SK-MEL-5 (cell line): Measurements from ENCODE around the gene COL18A1. TPM values are rescaled to one million over a fixed set of nuclear protein-coding genes. Genes with fewer than 3 reads are reported as not detected.
A peak's percentile ranks its signal among the peaks of the same experiment; 100 is the strongest.

Experiments used
- DNase-seq: peaks from one replicate; pipeline ENCODE4 v3.0.0-alpha.2; 2016; ENCODE audit warnings: low read depth, low spot score
- in situ Hi-C: cut with HindIII; loops from 2 replicates; pipeline ENCODE4 v1.10.0; 2016; ENCODE audit warnings: low sequenced_read_pairs, high pct_unique_total_duplicates, low pct_unique_long_range_greater_than_20kb
- total RNA-seq: library from RNA; depleted of rRNA; stranded (reverse); fragments of >200 nt; shearing (Covaris generic); gene quantifications from 2 replicates; pipeline ENCODE4 v1.2.3, GENCODE V29; 2014

The COL18A1 gene
- total RNA-seq, 1 experiment from 2014 or later: 12.4 TPM

DNA sequence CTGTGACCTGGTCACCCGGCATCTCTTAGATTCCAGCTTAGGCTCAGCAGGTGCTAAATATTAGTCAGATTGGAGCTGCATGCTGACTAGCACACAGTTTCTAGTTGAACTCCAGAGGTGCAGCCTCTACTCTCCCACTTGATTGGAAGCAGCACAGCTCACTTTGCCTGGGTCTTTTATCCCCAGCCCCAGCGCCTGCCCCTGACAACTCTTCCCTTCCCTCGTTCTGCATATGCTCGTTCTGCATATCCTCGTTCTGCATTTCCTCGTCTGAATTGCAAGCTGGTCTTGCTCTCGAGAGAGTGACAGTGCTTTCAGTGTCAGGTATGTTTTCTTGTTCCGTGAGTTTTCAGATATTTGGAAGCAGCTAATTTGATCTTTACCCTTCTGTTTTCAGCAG is 11.7 kb downstream of the COL18A1 start:
- in situ Hi-C loops: no loop called here
- no peak for DNase-seq

DNA sequence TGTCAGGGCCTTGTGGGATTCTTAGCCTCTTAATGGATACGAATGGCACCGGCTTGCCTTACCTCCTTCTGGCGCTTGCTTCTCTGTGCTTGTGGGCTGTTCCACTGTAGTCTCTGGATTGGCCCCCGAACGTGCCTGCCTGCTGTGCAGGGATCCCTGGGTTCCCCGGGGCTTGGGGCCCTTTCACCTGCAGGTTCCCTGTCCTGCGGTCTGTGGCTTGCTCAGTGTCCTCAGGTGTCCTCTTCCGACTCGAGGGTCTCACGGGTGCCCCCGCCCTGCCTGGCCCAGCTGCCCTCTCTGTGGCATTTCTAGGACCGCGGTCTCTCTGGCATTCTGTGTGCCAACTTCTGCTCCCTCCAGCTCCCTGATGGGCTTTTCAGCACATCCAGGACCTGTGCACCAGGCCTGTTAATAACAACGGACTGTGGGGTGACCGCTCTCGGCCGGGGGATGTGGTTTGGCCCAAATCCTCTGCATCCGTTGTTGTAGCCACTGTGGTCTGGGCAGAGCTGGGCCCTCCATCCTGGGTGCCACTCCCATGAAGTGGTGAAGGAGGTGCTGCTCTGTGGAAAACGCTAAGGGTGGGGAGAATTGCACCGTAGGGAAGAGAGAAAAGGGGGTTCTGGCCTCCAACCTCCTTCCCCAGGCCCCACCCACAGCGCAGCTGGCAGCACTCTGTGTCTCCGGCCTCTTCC is 12.4 kb downstream of the COL18A1 start:
- in situ Hi-C loops: no loop called here
- DNase-seq: no peak

DNA sequence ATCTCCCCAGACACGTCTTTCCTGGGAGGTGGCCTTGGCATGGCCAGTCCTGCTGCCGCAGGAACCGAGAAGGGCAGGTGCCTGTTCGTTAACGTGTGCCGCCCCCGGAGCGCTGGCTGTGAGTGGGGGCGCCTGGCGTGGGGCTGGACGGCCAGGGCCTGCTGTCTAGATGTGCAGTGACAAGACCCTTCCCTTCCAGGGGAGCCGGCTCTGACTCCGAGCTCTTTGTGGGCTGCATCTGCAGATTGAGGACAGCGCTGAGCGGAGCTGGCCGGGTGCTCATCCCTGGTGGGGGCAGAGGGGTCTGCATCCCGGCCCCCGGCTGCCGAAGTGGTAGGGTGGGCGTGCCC is 13.0 kb downstream of the COL18A1 start:
- in situ Hi-C loops: no loop called here

DNA sequence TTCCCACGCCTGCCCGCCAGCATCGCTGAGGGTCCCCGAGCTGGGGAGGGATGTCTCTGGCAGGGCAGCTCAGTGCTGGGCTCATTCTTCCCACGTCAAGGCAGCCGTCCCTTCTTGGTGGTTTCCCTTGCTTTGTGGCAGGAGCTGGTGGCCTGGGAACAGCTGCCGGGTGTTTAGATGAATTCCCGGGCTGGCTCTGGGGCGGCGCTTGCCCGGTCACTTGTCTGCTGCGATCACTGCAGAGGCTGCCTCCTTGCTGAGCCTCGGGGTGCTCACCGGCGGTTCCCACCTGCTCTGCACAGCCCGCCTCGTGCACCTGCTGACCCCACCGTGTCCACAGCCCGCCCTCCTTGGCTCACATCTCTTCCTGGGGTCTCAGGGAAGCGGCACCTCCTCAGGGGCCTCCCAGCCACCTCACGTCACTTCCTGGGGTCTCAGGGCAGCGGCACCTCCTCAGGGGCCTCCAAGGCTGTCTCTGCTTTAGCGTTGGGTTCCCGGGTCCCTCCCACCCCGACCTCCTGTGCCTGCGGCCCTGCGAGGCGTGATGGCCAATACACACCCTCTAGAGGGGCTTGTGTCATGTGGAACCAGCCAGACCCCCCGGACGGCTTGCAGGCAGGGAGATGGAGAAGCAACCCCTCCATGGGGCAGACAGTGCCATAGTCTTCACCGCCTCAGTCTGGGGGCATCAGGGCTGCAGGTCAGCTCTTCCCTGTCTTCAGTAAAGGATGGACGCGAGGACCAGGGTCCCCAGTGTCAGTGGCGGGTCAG is 13.5 kb downstream of the COL18A1 start:
- DNase-seq: no peak
- in situ Hi-C loops: no loop called here

More for the DNA sequence above, 13.0 kb downstream of the COL18A1 start:
- no peak for DNase-seq

DNA sequence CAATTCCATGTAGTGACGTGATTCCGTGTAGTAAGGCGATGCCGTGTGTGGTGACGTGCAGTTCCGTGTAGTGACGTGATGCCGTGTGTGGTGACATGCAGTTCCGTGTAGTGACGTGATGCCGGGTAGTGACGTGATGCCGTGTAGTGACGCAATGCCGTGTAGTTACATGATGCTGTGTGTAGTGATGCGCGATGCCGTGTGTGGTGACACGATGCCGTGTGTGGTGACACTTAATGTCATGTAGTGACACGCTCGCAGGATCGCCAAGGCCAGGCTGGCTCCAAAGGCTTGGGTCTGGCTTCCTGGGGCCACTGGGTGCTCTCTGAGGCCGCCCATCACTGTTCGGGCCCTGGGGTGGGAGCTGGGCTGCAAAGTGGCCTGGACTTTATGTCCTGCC is 14.2 kb downstream of the COL18A1 start:
- in situ Hi-C loops: no loop called here

DNA sequence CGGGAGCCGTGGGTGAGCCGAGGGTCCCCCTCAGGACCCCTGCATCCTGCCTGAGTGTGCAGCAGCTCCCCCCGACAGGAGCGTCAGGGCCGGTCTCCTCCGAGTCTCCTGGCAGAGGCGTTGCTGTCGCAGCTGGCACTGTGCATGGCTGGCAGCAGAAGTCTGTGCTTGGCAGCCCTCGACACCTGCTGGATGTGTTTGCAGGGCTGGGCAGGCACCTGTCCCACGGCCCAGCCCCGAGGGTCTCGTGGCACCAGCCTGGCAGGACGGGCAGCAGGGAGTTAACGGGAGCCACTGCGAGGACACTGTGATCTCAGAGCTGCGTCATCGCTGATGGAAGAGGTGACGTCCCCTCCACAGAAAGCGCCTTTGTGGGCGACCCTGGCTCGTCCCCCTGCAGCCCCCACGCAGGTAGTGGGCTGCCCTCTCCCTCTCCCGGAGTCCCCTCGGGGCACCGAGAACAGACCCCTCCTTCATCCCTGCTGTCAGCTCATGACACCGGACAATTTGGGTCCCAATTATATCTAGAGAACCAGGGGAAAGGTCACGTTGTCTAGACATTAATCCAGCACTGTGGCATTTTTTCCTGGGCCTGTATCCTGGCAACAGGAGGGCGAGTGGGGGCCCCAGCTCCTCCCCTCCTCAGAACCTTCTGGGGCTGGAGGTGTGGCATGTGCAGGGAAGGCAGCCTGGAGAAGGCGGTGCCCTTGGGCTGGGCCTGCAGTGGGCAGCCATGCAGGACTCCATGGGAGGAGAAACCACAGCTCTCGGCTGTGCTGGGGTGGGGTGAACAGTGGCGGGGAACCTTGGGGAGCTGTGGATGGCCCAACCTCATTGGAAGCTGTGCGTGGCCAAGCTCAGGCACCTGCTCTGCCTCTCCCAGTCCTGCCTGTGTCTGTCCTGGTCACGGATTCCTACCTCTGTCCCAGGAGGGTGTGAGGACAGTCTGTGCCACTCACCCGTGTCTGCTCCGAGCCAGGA is 15.4 kb downstream of the COL18A1 start:
- in situ Hi-C loops: no loop called here
- DNase-seq: no peak

More for the DNA sequence above, 14.2 kb downstream of the COL18A1 start:
- no peak for DNase-seq

DNA sequence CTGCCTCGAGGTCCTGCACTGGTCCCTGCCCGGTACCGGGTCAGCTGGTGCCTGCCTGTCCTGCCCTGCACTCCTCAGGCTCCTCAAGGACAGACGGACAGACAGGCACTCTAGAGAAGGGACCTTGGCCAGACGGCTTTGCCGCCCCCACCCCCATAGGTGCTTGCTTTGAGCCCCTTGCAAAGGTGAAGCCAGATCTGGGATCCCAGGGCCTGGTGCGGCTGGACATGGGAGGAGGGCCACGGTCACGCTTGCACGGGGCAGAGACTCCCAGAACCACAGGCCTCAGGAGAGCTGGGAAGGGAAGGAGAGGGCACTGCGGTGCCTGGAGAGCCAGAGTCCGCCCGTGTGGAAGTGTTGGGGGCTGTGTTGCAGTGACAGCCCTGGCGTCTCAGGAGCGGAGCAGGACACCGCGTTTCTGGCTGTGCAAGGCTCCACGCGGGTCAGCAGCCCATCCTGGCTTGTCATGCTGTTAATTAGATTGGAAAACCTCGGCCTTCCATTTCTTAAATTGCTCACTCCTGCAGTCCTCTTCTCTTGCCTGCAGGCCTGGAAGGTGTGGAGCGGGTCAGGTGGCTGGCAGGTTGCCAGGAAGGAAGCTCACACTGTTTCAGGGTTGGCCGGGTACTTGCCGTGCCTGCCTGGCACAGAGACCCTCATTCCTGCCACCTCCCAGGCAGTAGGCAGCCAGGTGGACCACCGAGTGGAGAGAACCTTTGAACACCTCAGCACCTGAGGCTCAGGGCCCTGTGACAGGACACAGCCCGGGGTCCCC is 16.3 kb downstream of the COL18A1 start:
- in situ Hi-C loops: no loop called here

DNA sequence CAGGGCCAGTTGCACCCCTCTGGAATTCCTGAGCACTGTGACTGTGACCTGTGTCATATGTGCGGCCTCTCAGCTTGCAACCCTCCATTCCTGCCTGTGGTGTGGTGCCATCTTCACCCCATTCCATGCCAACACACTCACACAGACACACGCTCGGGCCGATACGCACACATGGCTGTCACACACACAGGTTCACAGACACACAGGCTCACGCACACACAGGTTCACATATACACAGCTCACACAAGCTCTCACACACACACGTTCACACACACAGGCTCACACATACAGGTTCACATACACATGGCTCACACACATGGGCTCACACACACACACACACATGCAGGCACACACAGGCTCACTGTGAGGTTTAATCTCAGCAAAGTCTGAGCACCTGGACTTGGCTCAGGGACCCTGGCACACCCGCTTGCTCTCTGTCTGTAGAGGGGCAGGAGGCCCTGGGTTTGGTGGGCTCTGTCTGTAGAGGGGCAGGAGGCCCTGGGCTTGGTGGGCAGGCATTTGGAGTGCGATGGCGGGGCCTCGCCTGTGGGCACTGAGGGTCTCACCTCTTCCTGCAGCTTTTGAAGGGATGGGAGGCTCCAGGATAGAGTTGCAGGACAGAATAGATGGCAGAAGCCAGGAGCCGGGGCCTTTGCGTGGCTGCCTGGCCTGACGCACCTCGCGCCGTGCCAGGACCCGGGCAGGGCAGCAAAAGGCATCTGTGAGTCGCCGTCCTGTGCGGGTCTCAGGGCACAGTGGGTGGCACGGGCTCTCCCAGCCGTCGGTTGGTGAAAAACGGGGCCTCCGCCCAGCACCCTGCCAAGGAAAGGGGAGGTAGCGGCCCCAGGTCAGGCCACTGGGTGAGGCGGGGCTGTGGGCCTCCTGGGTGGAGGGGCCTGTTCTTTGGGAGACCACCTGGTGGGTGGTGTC is 17.1 kb downstream of the COL18A1 start:
- in situ Hi-C loops: no loop called here
- DNase-seq: no peak

More for the DNA sequence above, 16.3 kb downstream of the COL18A1 start:
- no peak for DNase-seq

DNA sequence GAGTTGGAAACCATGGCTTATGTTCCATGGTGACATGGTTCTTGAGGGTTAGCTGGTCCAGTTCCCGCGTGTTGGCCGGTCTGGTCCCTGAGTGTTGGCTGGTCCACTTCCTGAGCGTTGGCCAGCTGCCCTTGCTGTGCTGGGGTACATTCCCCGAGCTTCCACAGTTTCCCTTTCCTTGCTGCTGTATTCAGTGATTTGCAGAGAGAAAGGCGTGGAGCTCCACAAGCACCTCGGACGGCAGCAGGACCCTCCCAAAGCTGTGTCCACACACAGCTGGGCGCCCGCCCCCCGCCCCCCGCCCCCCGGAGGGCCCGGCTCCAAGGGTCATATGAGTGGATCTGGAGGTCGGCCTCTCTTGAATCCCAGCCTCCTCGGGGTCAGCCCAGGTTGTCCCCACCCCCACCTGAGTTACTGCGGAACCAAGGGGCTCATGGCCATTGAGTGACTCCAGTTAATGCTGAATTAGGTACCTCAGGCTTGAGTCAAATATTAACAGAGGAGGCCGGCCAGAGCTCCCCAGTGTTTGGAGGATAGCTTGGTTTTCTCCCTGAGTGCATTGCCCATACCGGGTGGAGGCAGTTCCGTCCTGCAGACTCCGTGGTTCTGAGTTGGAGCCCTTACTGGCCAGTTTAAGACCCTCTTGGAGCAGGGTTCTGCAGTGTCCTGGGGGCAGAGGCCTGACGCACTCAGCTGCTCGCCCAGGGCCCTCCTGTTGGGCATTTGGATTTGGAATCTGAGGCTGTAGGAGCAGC is 18.4 kb downstream of the COL18A1 start:
- DNase-seq: no peak
- in situ Hi-C loops: no loop called here

DNA sequence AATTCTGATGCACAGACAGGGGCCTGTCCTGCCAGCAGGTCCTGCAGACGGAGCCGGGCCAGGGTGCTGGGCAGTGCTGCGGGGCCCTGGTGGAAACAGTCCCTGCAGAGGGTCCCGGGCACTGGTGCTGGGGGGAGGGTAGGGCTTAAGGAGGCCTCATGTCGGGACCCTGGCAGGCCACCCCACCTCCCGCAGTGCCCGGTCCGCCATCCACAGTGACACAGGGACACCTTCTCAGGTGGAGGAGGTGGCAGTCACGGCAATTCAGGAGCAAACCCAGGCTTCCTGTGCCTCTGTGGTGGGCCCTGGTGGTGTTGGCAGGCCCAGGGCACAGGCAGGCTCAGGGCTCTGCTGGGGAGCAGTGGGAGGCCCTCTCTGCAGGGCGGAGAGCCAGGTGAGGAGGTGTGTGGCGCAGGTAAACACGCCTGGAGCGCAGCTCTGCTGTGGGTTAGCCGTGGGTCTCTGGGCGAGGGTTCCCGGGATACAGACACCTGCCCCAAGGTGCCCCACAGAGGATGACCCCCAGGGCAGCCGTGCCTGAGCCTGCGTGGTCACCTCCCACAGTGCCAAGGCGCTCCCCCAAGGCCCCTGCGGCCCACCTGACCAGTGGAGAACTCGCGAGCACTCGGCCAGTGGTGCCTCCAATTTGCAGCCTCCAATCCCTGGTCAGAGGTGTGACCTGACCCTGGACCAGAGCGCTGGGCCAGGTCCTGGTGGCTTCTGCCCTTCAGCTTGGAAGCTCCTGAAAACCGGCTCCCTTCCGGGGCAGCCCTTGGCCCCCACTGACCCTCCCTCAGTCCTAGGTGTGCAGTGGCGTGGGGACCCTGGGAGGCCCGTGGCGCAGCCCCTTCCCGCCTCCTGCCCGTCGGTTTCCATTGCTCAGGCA is 19.2 kb downstream of the COL18A1 start:
- in situ Hi-C loops: no loop called here

DNA sequence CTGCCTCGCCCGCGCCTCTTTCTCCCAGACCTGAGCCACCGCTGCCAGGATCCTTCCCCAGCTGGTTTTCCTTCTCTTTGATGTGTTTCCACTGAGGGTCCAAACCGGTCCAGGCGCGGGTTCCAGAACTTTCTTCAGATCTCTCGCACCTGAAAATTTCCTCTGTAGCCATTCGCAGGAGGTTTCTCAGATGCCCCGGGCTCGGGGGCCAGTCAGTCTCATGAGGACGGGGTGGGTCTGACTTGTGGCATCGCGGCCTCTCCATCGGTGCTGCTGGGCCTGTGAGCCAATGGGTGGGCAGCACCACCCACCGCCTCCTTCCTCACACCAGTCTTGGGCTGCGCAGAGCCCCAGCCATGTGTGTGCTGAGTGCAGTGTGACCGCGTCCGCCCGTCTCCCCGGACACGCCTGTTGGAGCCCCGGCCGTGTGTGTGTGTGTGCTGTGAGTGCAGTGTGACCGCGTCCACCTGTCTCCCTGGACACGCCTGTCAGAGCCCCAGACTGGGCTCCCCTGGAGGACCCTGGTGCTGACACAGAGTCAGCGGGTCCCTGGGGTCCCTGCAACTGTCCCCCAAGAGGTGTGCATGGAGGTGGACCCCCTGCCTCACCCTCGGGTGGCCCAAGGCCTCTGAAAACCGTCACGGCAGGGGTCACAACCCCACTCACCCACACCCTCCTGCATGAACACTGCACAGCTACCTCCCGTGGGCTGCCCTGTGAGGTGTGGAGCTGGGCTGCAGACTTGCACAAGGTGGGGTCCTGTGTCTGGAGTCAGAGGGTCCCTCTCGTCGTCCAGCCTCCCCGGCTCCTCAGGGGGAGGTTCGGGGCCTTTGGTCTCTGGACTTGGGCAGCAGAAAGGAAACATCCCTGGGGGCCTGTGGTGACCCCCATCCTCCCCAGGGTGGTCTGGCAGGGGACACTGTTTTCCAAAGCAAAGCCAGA is 20.2 kb downstream of the COL18A1 start:
- no peak for DNase-seq
- in situ Hi-C loops: no loop called here

More for the DNA sequence above, 19.2 kb downstream of the COL18A1 start:
- no peak for DNase-seq

DNA sequence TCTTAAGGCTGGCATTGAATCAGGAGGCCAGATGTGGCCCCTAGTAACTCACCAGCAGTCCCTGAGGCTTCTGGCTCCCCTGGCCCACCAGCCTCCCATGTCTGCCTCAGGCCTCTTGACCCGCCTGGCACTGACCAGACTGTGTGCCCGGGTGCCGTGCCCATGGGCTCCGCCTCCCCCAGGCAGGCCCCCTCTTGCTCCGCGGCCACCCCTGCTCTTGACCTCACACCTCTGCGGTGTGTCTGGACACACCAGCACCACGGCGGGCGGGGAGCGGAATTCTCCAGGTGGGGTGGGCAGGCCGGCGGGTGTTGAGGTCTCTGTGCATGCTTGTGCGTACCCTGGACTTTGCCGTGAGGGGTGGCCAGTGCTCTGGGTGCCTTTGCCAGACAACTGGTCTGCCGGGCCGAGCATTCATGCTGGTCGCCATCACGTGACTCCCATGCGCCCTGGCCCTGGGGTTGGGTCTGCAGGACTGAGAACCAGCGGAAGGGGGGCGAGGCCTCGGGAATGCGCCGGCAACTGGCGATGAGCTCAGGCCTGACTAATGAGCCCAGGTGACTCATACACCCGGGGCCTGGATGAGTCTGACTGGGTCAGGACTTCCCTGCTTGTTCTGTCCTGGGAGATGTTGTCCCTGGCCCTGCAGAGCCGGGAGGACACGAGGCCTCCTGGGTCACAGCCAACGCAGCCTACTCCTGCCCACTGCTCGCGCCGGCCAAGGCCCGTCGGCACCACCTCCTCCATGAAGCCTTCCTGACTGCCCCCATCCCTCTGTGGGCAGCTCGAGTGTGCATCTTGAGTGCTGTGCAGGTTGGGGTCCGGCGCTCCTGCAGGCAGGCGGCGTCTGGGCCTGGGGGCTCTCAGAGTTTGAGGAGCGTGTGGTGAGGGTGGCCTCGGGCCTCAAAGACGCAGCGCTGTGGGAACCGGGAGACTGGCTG is 22.6 kb downstream of the COL18A1 start:
- in situ Hi-C loops: no loop called here
- DNase-seq: peak; percentile 35

DNA sequence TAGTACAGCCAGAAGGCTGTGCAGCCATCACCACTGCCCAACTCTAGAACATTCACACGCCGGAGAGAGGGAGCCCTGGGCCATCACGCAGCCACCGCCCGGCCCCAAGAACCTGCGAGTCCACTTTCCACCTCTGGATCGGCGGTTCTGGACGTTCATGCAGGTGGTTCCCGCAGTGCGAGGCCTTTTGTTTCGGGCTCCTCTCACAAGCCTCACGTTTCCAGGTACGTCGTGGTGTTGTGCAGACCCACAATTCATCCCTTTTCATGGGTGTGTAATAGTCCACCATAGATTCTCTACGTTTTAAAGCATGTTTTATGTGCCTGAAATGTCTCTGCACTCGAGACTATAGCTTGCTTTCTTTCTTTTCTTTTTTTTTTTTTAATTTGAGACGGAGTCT is 23.6 kb downstream of the COL18A1 start:
- in situ Hi-C loops: no loop called here
- DNase-seq: no peak
